Measurements from ENCODE around the gene SORL1. TPM values are rescaled to one million over a fixed set of nuclear protein-coding genes. Genes with fewer than 3 reads are reported as not detected.

SORL1 gene
- total RNA-seq, 1 donor from 2014 or later, result 4.3 TPM

DNA sequence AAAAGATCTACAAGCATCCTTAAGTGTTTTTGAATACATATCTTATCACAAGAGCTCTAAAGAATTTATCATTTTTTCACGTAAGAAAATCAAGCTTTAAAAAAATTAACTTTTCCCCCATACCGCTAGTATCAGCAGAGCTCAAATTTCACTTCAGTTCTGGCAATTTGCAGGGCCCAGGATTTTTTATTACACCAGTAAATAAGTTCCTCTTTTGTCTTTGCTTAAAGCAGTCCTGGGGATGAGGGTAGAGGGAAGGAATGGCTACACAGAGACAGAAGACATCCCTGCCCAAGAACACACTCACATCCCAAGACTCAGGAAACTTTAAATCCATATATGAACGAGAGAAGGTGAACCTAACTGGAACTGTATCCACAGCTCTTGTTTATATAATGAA lies 22.6 kb upstream of the SORL1 start:
- DNase-seq (ENCODE audit: low read depth), result no peak

DNA sequence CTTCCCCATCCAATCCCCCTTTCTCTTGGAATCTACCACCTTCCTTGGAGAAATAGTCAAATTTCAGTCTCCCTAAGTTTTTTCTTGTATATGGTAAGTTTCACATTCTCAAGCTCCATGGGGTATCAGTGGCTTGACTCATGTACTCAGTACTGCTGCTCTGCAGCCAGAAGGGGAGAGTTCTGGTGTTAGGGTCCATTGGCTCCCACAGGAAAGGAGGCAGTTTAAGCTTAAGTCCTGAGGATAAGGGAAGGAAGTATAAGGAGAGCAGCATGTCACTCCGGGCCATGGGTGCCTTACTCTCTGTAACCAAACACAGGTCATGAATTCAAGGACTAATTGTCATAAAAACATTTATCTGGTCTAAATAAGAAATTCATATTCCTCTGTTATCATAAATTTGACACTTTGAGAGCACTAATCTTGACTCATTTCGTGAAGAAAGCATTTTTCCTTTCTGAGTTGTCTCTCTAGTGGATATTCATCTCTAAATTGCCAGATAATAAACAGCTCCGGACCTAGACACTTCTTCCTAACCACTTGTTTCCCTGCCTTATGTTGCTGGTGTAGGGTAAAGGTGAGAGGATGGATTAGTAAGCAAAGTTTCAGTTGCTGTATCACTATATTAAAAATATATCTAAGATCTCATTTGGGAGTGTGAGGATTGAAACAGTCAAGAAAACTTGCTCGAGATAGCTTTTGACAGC lies 20.1 kb upstream of the SORL1 start:
- no peak for DNase-seq (ENCODE audit: low read depth)

DNA sequence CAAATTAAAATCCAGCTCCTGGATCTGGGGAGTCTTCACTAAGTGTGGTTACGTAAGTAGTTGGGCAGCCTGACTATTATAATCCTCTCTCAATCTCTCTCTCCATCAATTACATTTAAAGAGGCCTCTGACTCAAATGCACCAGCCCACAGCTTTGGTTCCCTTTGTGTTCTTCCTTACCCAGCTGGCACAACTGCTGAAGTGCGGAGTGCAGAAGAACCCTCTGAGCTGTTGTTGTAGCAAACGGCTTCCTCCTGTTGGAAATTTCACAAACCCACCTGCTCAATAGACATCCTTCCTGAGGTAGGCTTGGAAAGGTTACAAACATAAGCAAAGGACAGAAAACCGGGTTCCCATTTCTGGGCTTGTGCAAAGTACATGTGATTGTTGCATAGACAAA lies 17.0 kb upstream of the SORL1 start:
- no peak for DNase-seq (ENCODE audit: low read depth)

DNA sequence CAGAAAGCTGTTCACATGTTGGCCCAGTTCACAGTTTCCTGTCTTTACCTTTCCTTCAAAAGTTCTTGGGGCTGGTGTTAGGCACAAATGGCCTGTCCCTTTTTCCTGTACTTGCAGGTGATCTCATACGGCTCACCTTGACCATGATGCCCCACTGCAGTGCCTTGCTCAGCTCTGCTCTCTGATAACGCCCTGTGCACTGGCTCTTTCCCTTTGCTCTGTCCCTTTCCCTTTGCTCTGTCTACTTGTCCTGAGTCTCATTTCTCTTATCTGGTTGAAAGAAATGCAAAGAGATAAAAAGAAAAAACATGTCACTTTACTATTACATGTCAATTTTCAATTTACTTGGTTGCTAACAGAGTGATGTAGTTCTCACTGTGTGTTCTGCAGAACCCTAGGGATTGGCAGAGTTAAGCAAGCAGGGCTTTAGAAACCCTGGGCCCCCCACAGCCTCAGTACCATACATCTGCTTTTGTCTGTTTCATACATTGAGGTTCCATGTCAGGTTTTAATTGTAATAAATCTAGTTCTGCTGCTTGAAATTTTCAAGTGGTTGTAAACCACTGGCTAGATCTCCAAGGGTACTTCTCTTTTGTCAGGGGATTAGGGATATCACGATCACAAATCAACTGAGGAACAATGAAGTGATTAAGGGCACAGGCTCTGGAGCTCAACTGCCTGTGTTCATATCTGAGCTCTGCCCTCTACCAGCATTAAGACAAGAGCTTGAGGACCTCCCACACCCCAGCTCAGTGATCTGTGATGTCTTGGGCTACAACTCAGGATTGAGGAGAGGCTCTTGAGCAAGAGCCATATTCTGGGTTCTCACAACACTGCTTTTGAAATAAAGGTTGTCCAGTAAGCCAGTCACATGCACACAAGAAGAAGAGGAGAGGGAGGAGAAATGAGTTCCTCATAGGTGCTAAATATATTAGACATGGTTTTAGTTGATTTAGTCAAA lies 16.3 kb upstream of the SORL1 start:
- no peak for DNase-seq (ENCODE audit: low read depth)

DNA sequence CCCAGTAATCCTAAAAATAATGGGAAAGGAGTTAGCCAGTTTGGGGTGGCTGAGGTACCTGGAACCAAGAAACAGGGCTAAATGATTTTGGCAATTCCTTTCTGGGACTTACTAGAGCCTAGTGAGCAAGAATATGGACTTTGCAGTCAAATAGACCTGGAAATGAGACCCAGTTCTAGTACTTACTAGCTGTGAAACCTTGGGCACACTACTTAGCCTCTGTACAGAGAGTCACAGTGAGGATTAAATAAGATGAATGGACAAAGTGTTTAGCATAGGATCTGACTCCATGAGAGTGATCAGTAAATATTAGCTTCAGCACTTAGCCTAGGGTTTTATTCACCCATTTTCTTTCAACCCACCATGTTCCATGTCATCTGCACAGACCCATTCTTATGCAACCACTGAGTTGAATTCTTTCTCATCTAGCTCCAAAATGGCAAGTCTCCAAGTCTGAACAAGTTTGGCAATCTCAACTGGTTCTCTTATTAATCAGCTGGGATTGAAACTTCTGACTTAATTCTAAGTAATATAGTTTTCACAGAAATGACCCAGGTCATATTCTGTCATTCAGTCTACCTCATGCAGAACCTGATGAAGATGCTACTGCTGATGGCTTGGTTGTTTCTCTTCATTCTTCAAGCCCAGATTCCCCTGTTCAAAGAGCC lies 15.0 kb upstream of the SORL1 start:
- peak; percentile 45 for DNase-seq (ENCODE audit: low read depth)

DNA sequence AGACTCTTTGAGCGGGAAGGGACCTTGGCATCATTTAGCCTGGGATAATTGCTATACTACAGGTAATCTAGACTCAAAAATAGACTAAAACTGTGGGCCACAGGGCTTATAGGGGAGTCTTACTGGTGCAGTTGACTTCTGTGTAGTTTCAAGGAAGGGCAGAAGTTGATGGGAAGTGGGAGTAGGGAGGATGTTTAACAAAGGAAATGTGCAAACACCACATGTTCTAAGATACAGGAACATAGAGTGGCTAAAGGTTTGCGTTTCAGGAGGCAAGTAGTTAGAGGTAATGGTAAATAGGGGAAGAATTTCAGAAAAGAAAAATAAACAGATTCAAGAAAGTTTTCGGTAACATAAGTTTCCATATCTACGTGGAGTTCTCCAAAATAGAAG lies 14.4 kb upstream of the SORL1 start:
- DNase-seq (ENCODE audit: low read depth), result no peak

DNA sequence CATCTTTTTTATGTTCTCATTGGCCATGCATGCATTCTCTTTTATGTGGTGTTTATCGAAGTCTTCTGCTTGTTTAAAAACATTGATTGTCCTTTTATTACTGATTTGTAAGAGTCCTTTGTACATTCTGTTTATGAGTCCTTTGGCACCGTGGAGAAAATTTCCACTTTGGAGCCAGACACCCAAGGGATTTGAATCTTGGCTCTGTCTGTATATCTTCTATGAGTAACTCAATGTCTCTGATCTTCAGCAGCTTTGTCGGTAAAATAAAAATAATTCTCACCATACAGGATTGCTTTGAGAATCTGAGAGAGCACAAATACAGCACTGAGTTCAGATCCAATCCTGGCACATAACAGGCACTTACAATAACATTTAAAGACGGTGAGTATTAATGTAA lies 12.8 kb upstream of the SORL1 start:
- DNase-seq (ENCODE audit: low read depth), result no peak

DNA sequence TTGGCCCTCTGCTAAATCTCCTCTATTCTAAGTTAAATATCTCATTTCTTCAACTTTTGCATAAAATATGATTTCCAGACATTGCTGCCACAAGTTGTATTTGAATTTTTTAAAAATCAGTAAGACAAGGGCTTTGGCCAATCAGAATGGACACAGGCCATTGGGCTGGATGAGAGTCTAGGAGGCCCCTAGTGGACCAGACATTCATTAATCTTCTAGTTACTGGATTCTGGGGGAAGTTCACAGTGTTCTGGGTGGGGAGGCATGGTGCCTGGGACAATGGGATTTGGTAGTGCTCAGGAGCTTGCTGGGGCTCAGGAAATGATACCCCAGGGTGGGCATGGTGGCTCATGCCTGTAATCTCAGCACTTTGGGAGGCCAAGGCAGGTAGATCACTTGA lies 12.4 kb upstream of the SORL1 start:
- no peak for DNase-seq (ENCODE audit: low read depth)

DNA sequence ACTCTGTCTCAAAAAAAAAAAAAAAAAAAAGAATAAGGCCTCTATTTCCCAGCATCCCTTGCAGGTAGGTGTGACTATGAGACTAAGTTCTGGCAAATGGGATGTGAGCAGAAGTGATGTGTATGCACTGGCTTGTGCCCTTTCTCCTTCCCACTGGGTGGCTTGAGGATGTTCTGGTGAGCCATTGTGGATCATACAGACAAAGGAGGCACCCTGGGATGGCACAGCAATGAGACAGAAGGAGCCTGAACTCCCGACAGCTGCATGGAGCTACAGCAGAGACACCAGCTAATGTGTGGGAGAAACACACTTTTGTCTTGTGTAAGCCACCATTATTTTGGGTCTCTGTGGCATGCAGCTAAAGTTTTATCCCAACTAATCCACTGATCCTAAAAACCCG lies 10.6 kb upstream of the SORL1 start:
- DNase-seq (ENCODE audit: low read depth), result no peak

DNA sequence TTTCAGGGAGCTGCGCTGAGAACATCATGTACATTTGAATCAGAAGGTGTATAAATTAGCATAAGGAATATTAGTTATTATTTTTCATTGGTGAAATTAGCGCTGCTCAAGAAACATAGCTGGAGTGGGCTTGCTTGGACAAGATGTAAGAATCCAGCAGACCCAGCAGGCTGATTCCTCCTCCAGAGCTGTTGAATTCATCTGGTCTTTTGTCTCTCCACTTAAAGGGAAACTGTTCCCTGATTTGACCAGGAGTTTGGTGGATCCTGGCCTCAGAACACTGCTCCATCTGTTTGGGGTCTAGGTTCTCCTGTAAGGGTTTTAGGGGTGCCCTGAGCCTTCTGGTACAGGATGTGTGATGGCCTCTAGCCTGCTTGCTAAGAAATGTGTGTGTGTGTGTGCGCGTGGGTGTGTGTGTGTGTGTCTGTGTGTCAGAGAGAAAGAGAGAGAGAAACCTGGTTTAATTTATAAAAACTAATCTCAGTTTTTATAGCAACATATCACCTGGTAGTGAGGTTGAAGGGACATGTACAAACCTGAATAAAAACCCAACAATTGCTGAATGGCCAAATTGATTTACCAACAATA lies 8.3 kb upstream of the SORL1 start:
- DNase-seq (ENCODE audit: low read depth), result no peak

DNA sequence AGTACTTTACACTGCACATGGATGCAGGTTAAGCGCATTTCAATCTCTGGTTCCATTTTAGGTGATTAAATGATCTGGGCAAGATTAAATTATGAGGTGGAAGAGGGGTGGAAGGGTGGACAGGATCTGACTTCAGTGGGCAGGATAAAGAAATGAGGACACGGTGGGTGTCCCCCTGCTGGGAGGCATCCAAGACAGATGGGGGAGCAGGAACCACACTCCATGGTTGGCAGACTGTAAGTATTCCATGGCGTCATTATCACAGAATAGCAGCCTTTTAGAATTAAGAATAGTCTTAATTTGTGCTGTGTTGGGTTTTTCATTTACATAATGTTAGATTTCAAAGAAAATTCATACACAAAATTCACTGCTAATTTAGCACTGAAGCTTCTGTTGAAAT lies 7.6 kb upstream of the SORL1 start:
- DNase-seq (ENCODE audit: low read depth), result no peak

DNA sequence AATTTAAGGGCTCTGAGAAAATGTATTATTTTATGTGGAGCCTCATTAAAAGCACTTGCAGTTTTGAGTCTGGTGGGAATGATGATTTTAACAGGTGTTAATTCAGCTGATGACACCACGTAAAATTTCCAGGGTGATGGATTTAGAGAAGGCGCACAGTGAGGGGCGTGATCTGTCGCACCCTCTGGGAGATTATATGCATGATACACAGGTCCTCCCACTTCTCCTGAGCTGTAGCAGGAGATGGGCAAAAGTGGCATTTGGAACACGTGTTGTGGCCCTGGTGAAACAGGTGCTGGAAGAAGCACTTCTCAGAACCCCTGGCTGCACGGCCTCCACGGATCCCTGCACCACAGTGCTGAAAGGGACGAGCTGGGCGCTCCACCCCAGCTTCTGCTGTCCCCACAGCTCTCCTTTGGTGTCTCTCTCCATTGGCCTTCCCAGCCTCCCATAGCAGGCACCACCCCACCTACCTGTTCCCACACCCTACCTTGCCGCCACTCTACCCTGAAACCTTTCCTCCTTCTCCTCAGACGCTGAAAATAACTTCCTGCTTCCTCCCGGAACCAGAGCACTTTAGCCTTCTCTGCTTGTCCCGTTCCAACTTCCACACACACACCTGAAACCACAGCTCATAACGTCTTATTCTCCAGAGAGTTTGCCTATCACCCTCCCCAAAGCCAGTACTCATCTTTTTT lies 6.9 kb upstream of the SORL1 start:
- DNase-seq (ENCODE audit: low read depth), result no peak

DNA sequence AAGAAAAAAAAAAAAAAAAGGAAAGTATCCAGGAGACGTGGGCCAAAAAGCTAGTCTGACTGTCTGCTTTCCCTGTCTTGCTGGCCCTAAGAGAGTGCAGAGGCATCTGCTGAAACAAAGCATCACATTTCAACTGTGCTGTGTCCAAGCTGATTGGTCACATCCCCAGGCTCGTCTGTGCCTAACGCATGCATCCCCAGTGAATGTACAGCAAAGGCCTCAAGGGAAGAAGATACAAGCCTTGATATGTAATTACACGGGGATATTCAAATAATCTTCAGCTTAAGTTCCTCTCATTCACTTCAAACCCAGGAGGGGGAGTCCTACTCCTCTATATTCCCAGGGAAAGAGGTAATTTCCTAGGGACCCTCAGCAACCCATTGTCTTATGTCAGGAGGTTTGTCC lies 5.4 kb upstream of the SORL1 start:
- no peak for DNase-seq (ENCODE audit: low read depth)

DNA sequence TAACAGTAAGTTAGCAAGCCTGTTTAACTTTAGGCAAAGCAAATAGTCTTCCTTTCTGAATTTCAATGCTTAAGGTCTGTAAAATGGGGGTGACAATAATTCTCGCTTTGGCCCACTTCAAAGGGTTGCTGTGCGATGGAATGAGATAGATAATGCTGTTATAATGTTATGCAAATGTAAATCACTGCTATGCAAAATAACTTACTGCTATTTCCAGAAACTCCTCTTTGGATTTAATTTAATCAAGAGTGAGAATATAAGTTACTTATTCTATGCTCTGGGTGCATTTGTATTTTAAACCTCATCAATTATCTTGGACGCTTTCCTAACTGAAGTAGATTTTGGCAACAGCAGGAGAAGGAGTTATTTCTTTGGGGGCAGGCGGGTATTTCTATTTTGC lies 4.1 kb upstream of the SORL1 start:
- DNase-seq (ENCODE audit: low read depth), result no peak

DNA sequence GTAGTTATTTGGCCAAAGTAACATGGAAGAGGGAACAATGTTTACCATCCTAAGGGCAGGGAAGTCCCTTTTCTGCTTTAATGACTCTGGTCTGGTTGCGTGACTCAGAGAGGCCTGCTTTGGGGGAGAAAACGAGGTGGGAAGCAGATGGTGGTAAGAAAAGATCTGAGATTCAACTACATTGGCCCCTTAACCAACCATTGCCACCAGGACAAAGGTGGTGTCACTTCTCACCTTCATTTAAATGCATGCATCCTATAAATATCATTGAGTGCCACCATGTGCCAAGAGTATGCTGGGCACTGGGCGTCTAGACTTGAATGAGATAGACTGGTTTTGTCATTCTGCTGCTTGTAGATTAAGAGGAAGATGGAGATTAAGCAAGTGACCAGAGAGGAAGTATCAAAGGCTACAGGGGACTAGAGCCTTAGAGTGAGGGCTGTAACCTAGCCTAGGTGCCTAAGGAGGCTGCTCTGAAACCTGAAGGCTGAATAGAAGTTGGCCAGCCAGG lies 3.6 kb upstream of the SORL1 start:
- peak; percentile 70 for DNase-seq (ENCODE audit: low read depth)

DNA sequence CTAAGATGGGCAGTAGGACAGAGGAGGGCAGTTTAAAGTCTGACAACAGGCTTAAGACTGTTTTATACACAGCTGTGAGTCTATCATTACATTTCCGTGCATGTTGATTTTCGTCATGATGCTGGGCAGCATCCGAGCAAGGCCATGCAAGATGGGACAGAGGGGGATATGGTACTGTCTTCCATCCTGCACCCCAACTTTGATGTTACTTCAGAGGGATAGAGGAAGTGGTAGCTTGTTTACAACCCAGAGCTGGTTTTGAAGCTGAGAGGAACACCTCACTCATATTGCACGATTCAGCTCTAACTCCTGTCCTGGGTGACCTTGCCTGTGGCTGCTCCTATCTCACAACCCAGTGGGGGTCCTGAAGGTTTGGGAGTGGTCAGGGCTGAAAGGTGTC lies 3.0 kb upstream of the SORL1 start:
- no peak for DNase-seq (ENCODE audit: low read depth)

DNA sequence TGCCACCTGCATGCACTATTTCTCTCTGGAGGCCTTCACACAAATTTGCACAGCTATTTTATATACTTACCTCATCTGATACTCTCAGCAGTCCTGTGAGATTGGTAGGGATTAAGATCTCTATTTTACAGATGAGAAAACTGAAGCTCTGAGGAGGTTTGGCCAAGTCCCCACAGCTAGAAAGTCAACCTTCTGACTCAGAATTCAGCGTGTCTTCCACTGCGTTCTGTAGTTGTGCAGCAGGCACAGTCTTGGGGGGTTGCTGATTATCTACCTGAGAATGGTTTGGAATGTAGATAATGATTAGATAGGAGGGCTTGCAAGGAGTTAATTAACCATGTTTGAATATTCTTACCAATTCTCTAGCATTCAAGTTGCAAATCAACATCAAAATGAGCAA lies 2.5 kb upstream of the SORL1 start:
- DNase-seq (ENCODE audit: low read depth), result no peak

DNA sequence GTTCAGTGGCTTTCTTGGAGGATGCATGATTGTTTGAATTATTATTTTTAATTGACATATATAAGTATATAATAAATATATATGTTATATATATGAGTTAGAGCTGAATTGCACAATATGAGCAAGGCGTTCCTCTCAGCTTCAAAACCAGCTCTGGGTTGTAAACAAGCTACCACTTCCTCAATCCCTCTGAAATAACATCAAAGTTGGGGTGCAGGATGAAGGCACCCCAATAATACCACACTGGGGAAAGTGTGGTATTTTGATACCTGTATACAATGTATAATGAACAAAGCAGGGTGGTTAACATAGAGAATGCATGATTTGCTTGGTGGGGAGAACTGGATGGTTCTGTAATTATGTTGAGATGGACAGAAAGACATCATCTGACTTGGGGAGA lies 1.7 kb upstream of the SORL1 start:
- DNase-seq (ENCODE audit: low read depth), result no peak

DNA sequence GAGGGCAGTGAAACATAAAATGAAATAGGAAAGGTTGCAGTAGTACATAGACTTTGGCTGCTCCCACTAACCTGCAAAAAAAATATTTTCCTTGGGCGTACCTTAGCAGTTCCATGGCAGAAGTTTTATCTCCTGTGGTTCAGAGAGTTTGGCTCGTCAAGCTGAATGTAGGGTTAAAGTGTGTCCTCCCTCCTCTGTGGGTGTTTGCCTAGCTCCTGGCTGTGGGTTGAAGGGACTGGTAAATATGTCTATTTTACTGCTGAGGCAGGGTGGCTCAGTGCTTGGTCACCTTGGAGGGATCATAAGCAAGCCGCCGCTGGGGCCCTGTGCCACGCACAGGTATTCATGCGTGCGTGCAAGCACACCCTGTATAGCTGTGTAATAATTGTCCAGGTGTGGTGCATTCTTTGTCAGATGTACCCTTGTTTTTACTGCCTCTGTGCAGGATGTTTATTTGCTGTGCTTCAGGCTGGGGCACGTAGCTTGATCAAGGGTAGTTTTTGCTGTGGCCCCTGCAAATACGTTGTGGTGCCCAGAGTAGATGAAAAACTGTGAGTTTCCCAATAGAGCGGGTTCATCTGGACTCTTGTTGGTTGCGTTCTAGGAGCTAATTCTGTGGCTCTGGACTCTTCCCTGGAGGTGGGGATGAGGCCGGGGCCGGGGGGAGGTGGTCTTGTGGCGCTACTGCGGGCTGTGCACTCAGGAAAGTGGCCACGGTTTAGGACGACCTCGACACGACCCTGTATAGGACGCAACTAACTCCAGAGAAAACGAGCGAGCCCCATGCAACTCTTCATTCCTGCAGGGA lies 732 bp upstream of the SORL1 start:
- DNase-seq (ENCODE audit: low read depth), result peak; percentile 39

DNA sequence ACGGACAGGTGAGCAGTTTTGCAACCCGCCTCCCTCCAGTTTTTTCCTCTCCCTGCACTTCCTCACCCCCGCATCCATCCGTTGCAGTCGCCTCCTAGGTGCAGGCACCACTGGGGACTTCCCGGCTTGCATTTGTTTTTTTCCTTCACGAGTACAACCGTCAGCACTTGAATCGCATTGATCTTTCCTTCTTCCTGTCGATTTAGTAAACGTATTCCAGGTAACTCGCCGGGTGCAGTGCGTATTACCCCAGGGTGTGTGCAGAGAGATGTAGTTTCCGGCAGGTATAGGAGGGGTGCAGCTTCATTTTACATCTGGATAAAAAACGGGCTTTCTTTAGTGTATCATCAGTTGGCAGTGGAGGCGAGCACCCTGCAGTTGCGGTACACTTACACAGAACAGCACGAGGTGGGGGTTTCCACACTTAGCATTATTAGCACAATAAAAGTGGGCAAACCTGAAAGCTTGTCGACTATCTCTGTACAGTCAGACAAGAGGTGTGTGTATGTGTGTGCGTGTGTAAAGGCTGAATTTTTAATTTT lies 566 bp downstream of the SORL1 start, which contains the start of gene SORL1-AS1:
SORL1-AS1 (minus strand) TSS at position 359 of the 542 bp plus-strand sequence.
- peak; percentile 16 for DNase-seq (ENCODE audit: low read depth)

Measured in renal cortical epithelial cell (primary cell).